Vagina (tissue), 2 donors: ENCODE data around the gene CIB2. TPM values are rescaled to one million over a fixed set of nuclear protein-coding genes. Genes with fewer than 3 reads are reported as not detected.

Source experiments
- DNase-seq, 2 donors: peaks; one replicate each; pipeline ENCODE4 v3.0.0-alpha.2; 2017; ENCODE audit errors: extremely low spot score in 2 of 2
- H3K27ac ChIP-seq: fragments of 200-600 bp; sonication (generic); one replicate; pipeline ENCODE4 v1.5.1; 2019
- H3K27me3 ChIP-seq: fragments of 200-600 bp; sonication (generic); one replicate; pipeline ENCODE4 v1.5.1; 2019
- H3K36me3 ChIP-seq, 2 donors: fragments of 200-600 bp; sonication (generic); one replicate each; pipeline ENCODE4 v1.5.1; 2017 to 2019
- H3K4me1 ChIP-seq: fragments of 200-600 bp; sonication (generic); one replicate; pipeline ENCODE4 v1.5.1; 2019
- H3K4me3 ChIP-seq, 2 donors: fragments of 200-600 bp; sonication (generic); 1 replicate in 1 of 2; 2 replicates in 1 of 2; pipeline ENCODE4 v1.5.1; 2016 to 2019
- H3K9me3 ChIP-seq: fragments of 200-600 bp; sonication (generic); one replicate; pipeline ENCODE4 v1.5.1; 2019
- CTCF ChIP-seq, 3 experiments: fragments of 450-650 bp in 2 of 3; fragments of 200-600 bp in 1 of 3; sonication (generic) in 1 of 3; IDR thresholded peaks; one replicate each; pipeline ENCODE4 v1.5.1; 2017 to 2019; ENCODE audit warnings: antibody characterized with exemption in 3 of 3, mild to moderate bottlenecking in 2 of 3, moderate library complexity in 2 of 3
- POLR2A ChIP-seq, 2 donors: fragments of 450-650 bp; IDR thresholded peaks; one replicate each; pipeline ENCODE4 v1.6.1; 2017; ENCODE audit warnings: antibody characterized with exemption in 2 of 2, mild to moderate bottlenecking in 2 of 2, moderate library complexity in 2 of 2
- POLR2AphosphoS5 ChIP-seq, 2 donors: sonication (generic); formaldehyde crosslinking; IDR thresholded peaks; one replicate each; pipeline ENCODE4 v1.9.0; 2017; ENCODE audit warnings: antibody characterized with exemption in 2 of 2, mild to moderate bottlenecking in 2 of 2, low read depth in 1 of 2; ENCODE audit not compliant: insufficient read depth in 1 of 2
- intact Hi-C: fragments of 100-400 bp; cut with DNase I; formaldehyde crosslinking; loops from one replicate; pipeline ENCODE4 v1.15.1; 2023
- total RNA-seq: library from RNA; depleted of rRNA; stranded (reverse); fragments of >200 nt; gene quantifications from one replicate; pipeline ENCODE4 v1.2.3, GENCODE V29; 2016

Gene CIB2
- total RNA-seq = 13.0 TPM

- peak within 1 kb of the TSS; percentile 63 to 77 for H3K4me3 ChIP-seq
- H3K9me3 ChIP-seq = no peaks in the 10 kb centered on the region
- no peak for DNase-seq
- peaks cover 25% of the 10 kb centered on the region for H3K4me1 ChIP-seq
- H3K27me3 ChIP-seq = no peaks in the 10 kb centered on the region
- TF ChIP-seq POLR2AphosphoS5 (IDR thresholded peaks at IDR 0.05; ENCODE audit: insufficient read depth in 1 of 2, low read depth in 1 of 2) (peak in 1 of 2 donors; percentile 68), POLR2A (IDR thresholded peaks at IDR 0.05) (no peak), CTCF (IDR thresholded peaks at IDR 0.05) (peak; percentile 56 to 74 (median 71))
- peak within 1 kb of the TSS; percentile 88 for H3K27ac ChIP-seq
- H3K36me3 ChIP-seq = no peaks in the 10 kb centered on the region
- intact Hi-C loops = loop anchor here (10.0 kb wide), 1 partner anchor 293 kb away; no protein-coding TSS in a partner anchor
Measured at GRCh38 chr15:78131295-78132061, at the start of gene CIB2. TSS of gene CIB2 (minus strand) at chr15:78131445. CDS start at chr15:78131215, 230 bp downstream.

GRCh38 chr15:78179906-78180305 is 48.7 kb upstream of the CIB2 start:
- Histone ChIP-seq H3K27ac (no peak overlapping the region), H3K36me3 (no peaks in the 10 kb centered on the region), H3K4me1 (no peaks in the 10 kb centered on the region), H3K27me3 (no peaks in the 10 kb centered on the region), H3K4me3 (no peak overlapping the region), H3K9me3 (no peaks in the 10 kb centered on the region)
- peak in 1 of 2 donors; percentile 52 for DNase-seq
- intact Hi-C loops = no loop called here
- no peak for TF ChIP-seq POLR2A (IDR thresholded peaks at IDR 0.05)
- TF ChIP-seq CTCF (IDR thresholded peaks at IDR 0.05) = no peak
- no peak for TF ChIP-seq POLR2AphosphoS5 (IDR thresholded peaks at IDR 0.05; ENCODE audit: insufficient read depth in 1 of 2, low read depth in 1 of 2)

- Histone ChIP-seq H3K27me3 (no peaks in the 10 kb centered on the region), H3K9me3 (no peaks in the 10 kb centered on the region), H3K4me1 (no peaks in the 10 kb centered on the region), H3K36me3 (no peaks in the 10 kb centered on the region), H3K4me3 (no peak overlapping the region), H3K27ac (no peak overlapping the region)
- intact Hi-C loops = no loop called here
- no peak for DNase-seq
- TF ChIP-seq POLR2AphosphoS5 (IDR thresholded peaks at IDR 0.05; ENCODE audit: insufficient read depth in 1 of 2, low read depth in 1 of 2) (no peak), POLR2A (IDR thresholded peaks at IDR 0.05) (no peak), CTCF (IDR thresholded peaks at IDR 0.05) (no peak)
Measured at GRCh38 chr15:78179286-78179840, 48.1 kb upstream of the CIB2 start.

GRCh38 chr15:78178064-78178463 is 46.8 kb upstream of the CIB2 start:
- Histone ChIP-seq H3K27ac (no peak overlapping the region), H3K4me1 (no peaks in the 10 kb centered on the region), H3K4me3 (no peak overlapping the region), H3K27me3 (no peaks in the 10 kb centered on the region), H3K36me3 (no peaks in the 10 kb centered on the region), H3K9me3 (no peaks in the 10 kb centered on the region)
- TF ChIP-seq POLR2A (IDR thresholded peaks at IDR 0.05) (no peak), POLR2AphosphoS5 (IDR thresholded peaks at IDR 0.05; ENCODE audit: insufficient read depth in 1 of 2, low read depth in 1 of 2) (no peak), CTCF (IDR thresholded peaks at IDR 0.05) (no peak)
- intact Hi-C loops = no loop called here
- no peak for DNase-seq

- DNase-seq = no peak
- intact Hi-C loops = no loop called here
Measured at GRCh38 chr15:78177447-78177873, 46.2 kb upstream of the CIB2 start.

More at GRCh38 chr15:78177447-78177873, 46.2 kb upstream of the CIB2 start:
- H3K36me3 ChIP-seq = no peaks in the 10 kb centered on the region
- H3K9me3 ChIP-seq = no peaks in the 10 kb centered on the region
- H3K4me1 ChIP-seq = no peaks in the 10 kb centered on the region
- no peak overlapping the region for H3K4me3 ChIP-seq
- no peak for TF ChIP-seq POLR2A (IDR thresholded peaks at IDR 0.05)
- TF ChIP-seq CTCF (IDR thresholded peaks at IDR 0.05) = peak in 1 of 3 experiments; percentile 29
- no peak for TF ChIP-seq POLR2AphosphoS5 (IDR thresholded peaks at IDR 0.05; ENCODE audit: insufficient read depth in 1 of 2, low read depth in 1 of 2)
- H3K27me3 ChIP-seq = no peaks in the 10 kb centered on the region
- H3K27ac ChIP-seq = no peak overlapping the region
